NCI-H1436 treated with DMSO at 0.1 percent for 48 hours (cell line): ENCODE results near the gene C17orf114.

Experiments used
- DNase-seq: peaks from one replicate; lab custom pipeline; 2025; lab: John Stamatoyannopoulos, UW

Gene C17orf114

DNA sequence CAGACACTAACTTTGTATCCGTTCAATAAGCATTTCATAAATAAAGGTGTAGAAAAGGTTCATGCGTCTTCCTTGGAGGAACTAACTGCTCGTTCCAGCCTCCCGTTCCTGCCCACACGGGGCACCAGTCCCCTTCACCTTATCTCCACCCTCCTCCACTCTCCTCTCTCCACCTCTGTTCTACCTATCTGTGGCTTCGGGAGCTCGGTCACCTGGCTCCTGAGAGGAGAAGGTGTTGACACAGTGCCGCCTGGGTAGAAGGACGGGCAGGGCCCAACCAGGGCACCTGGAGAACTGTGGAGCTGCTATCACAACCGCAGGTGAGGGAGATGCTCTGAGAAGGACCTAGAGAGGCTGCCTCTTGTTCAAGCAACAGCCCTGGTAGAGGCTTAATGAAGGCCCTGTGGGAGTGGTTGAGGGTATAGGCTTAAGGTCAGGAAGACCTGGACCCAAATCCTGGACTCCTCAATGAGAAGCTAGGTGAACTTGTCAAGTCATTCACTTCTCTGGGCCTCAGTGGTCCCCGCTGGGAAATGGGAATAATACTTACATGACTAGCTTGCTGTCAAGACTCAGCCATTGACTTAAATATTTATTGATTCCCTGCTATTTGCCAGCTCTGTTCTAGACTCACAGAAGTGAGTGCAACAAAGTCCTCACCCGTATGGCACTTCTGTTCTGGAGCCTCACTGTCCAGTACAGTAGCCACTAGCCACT is 21.4 kb upstream of the C17orf114 start:
- no peak for DNase-seq

DNA sequence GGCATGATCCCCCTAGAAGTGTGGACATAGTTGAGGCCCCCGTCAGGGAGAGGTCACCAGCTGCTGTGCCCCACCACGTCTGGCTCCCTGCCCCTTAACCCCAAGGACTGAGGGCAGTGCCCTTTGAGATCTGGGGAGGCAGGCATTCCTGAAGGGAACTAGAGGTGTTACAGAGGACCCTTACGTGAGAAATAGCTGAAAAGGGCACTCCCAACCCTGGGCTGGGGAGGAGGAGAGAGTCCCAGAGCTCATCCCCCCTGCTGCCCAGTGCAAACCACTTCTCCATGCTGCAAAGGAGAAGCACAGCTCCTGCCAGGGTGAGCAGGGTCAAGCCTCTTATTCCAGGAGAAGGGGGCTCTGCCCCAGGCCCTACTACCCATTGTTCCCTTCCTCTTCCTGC is 20.7 kb upstream of the C17orf114 start:
- no peak for DNase-seq

DNA sequence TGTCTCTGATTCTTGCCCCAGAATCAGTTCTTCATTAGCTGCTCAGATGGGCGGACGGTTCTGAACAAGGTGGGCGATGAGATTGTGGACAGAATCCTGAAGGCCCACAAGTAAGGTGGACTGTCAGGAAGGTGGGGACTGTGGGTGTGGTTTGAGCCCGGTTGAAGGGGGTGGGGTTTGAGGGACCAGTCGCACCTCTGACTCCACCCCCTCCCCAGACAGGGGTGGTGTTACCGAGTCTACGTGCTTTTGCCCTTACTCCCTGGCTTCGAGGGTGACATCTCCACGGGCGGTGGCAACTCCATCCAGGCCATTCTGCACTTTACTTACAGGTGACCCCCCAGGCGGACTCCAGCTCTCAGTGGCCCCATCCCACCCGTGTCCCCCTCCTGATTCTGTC is 16.1 kb upstream of the C17orf114 start:
- no peak for DNase-seq

DNA sequence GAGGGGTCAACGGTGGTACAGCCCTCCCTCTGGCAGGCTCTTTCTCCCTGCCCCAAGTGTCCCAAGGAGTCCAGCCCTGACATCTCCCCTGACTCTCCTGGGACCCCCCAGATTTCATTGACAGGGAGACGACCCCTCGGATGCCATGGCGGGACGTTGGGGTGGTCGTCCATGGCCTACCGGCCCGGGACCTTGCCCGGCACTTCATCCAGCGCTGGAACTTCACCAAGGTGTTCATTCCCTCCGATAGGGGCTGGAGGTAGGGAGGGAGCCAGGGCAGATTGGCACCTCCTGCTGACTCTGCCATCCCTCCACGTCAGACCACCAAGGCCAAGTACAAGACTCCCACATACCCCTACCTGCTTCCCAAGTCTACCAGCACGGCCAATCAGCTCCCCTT is 14.7 kb upstream of the C17orf114 start:
- no peak for DNase-seq

DNA sequence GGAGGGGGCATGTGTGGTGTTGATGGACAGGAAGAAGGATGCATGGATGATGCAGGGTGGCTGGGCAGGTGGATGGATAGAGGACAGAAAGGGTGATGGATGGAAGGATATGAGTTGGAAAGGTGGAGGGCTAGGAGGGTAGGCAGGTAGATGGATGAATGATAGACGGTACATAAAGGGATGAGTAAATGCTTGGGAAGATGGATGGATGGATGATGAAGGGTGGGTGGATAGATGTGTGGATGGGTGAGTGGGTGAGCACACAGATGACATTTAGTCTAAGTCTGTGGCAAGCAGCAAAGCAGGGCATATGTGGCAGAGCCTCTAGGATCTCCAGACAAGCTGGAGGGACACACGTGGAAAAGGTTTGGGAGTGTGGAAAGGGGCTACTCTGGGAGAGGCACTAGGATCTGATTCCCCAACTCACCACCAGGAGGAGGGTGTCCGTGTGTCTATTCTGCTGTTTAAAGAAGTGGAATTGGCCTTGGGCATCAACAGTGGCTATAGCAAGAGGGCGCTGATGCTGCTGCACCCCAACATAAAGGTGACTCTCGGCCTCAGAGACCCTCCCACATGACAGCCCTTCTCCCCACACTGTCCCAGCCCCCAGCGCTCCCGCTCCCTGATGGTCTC is 13.0 kb upstream of the C17orf114 start:
- DNase-seq, result no peak

DNA sequence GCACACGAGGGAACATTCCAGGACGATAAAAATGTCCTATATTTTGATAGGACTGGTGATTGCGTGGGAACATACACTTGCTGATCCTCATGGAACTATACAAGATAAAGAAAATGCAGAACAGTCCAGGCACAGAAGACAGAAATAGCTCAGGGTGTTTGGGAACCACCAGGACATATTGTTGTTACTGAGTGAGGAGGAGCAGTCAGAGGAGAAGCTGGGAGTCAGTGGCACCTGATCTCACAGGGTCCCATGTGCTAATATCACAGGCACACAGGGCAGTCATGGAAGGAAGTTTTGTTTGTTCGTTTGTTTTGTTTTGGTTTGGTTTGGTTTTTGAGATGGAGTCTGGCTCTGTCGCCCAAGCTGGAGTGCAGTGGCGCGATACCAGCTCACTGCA is 10.6 kb upstream of the C17orf114 start:
- DNase-seq, result no peak

DNA sequence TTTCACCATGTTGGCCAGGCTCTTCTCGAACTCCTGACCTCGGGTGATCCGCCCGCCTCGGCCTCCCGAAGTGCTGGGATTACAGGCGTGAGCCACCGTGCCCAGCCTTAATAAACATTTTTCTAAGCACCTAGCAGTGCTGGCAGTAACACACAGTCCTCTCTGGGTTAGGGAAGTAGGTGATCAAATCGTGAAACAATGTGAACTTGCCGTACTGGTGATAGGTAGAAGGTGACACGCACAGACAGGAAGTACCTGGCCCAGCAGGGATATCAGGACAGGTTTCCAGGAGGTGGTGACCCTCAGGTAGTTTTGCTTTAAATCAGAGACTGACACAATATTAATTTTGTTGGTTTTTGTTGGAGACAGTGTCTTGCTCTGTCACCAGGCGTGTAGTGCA is 9.3 kb upstream of the C17orf114 start:
- no peak for DNase-seq

DNA sequence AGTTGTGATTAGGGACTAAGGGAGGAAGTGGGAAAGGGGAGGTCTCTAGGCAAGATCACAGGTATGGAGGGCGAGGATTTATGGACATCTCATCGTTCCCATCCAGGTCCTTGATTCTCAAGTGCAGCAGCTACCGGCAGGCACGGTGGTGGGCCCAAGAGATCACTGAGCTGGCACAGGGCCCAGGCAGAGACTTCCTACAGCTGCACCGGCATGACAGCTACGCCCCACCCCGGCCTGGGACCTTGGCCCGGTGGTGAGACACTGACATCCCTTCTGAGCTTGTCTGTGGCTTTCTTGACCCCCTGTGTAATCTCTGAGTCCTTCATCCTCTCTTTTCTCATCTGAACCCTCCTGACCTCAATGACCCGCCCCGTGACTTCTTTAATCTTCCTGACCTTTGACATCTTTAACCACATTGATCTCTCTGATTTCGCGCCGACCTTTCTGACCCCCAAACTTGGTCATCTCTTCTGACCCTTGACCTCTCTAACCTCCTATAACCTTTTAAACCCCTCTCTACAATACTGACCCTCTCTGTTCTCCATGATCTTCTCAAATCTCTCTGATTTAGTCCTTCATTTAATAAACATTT is 8.7 kb upstream of the C17orf114 start:
- no peak for DNase-seq

DNA sequence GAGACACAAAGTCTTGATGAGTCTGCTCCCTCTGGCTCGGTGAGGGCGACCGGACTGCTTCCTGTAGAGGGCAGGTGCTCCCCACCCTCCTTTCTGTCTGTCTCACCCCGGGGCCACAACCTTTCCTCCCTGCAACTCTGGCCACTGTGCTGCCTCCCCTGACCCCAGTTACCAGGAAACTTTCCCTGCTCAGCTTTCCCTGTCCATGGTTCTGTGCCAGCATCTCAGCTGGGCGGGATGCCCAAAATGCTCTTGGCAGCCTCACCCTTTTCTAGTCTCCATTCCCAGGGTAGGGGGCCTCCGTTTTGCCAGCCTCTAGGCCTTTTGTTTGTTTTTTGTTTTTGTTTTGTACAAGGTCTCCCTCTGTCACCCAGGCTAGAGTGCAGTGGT is 6.2 kb upstream of the C17orf114 start:
- DNase-seq, result no peak

DNA sequence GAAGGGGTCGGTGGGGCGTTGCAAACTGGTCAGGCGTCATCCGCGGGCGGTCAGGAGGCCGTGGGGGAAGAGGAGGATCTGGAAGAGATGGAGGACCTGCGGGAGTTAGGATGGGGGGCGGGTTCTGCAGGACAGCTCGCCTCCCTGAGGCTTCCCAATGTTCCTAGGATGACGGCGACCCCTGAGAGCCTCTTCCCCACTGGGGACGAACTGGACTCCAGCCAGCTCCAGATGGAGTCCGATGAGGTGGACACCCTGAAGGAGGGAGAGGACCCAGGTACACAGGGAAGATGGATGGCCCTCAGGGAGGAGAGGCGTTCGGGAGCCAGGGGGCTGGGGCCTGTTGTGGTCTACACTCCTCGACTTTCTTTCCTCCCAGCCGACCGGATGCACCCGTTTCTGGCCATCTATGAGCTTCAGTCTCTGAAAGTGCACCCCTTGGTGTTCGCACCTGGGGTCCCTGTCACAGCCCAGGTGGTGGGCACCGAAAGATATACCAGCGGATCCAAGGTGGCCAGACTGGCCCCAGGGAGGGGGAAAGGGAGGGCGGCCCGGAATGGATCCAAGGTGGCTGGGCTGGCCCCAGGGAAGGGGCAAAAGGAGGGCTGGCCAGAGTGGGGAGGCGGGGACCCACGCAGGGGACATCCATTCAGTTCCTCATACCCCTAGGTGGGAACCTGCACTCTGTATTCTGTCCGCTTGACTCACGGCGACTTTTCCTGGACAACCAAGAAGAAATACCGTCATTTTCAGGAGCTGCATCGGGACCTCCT is 5.7 kb upstream of the C17orf114 start:
- DNase-seq, result no peak

DNA sequence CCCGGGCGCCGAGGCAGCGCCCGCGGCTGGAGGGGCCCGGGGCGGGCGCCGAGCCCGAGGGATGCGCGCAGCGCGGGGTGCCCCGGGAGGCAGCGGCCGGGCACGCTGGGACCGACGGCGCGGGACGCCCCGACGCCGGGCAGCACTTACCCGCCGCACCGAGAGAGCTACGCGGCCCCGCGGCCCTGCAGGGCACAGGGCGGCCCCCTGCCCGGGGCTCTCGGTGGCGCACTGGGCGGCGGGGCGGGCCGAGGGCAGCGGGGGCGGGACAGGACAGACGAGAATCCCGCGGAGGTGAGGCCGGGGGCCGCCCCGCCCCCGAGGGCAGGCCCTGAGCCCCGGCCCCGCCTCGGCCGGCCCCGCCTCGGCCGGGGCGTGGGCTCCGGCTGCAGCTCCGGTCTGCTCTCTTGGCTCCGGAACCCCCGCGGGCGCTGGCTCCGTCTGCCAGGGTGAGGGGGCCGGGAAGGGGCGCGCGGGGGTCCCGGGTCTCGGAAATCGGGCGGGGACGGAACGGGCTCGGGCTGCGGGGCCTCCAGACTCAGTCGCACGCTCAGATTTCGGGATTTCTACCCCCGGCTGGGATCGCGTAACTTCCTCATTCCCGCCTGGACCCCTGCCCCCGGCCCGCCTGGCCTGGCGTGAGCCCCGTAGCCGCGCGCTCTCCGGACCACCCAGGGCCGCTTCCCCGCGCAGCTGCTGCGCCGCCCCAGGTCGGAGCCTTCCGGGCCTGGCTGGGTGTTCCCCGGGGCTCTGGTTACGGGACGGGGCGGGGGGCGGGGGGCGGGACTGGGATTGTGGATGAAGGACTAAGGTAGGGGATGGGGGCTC is 4.9 kb upstream of the C17orf114 start, which contains the start of gene PLD2:
Gene PLD2, plus strand, starts transcription at position 376 of the 828 bp plus-strand sequence. CDS start 621 bp downstream, outside the sequence.
- no peak for DNase-seq

DNA sequence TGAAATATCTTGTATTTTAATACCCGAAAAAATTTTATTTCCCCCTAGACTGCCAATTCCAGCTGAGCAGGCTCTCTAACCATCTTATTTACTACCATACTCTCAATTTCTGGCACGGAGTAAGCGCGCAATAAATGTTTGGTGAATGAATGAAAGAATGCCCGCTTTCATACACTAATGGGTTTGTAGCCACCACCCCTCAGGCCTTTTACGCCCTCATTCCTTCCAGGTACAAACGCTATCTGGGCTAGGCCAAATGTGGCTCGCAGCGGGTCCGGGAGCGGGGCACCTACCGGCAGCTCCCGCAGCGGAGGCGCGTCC is 4.3 kb upstream of the C17orf114 start:
- DNase-seq, result no peak

DNA sequence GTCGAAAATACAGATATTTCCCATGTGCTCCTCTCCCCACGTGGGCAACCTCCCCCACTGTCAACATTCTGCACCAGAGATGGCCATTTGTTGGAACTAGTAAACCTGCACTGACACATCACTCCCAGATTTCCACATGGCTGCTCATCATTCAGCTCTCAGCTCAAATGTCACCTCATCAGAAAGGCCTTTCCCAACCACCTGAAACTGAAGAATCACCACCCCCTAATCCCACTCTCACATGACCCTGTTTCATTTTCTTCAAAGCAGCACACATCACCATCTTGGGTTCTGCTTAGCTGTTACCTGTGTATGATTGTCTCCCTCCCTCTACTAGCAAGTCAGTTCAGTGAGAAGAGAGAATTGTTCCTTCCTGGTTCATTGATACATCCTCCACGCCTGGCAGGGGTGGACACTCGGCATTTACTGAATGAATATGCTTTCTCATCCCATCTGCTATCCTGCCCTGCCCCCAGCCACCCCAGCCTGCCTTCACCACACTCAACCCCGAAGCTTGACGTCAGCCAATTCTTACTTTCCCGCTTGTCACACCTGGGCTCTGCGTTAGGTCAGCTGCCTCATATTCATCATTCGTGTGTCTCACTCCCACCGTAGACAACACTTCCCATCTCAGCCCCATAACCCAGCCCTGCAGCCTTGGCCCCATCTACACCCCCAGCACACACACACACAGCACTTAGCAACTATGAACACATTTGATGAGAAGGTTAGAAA is 1.5 kb downstream of the C17orf114 start:
- no peak for DNase-seq

DNA sequence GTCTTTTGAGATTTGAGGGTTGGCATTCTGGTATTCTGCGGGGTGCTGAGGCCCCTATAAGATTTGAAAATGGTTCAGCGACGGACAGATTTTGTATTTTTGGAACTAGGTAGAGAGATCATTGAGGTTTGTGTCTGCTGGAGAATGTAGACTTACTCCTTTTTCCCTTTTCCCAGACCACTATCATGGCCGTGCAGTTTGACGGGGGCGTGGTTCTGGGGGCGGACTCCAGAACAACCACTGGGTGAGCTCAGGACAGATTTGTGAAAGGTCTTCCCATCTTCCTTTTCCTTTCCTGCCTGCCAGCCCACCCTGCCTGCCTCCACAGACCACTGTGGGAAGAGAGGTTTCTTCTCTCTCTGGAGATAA is 5.6 kb downstream of the C17orf114 start:
- DNase-seq, result no peak

DNA sequence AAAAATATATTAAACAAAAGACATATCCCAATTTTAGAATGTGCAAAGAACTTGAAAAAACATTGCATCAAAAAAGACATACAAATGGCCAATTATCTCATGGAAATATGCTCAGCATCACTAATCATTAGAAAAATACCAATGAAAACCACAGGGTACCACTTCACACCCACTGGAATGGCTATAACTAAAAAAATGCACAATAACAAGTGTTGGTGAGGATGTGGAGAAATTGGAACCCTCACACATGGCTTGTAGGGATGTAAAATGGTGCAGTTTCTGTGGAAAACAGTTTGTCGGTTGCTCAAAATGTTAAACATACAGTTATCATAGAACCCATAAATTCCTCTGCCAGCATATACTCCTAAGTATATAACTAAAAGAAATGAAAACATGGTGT is 7.0 kb downstream of the C17orf114 start:
- DNase-seq, result no peak

DNA sequence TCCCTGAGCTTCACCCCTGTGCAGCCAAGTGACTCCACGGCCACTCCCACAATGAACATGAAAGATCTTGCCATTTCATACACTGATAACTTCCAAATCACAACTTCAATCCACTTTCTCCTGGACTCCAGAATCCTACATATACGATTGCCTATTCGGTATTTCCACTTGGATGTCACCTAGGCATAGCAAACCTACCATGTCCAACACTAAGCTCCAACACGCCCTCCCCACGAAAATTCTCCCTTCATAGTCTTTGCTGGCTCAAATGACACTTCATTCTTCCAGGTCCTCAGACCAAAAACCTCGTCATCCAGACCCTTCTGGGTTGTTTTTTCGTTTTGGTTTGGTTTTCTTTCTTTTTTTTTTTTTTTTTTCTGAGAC is 11.4 kb downstream of the C17orf114 start:
- no peak for DNase-seq

DNA sequence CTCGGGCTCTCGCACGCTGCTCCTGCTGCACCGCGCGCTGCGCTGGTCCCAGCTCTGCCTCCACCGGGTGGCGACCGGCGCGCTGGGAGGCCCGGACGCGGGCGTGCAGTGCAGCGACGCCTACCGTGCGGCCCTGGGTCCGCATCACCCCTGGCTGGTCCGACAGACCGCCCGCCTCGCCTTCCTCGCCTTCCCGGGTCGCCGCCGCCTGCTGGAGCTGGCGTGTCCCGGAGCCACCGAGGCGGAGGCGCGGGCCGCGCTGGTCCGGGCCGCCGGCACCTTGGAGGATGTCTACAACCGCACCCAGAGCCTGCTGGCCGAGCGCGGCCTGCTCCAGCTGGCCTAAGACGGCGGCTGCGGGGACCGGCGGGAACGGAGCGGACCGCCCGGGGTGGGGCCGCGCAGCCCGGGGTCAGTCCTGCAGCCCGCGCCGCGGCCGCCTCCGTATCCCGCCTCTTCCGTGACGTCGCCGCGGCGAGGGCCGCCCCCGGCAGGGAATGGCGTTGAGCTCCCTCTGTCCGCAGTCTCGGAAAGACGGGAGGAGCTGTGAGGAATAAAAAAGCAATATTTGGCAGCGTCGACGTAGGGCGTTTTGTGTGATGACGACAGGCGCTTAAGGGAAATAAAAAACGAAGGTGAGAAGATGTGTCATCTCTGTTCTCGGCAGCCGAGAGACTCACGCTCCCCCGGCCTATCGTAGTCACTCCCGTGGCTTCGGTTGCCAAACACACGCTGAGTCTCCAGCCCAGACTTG is 12.0 kb downstream of the C17orf114 start:
- DNase-seq, result no peak

DNA sequence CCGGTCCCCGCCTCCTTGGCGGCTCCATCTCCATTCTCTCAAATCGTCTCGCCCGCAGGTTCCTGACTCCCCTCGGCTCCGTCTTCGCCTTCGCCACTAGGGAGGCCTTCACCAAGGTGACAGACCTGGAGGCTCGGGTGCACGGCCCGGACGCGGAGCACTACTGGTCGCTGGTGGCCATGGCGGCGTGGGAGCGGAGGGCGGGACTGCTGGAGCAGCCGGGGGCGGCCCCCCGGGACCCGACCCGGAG is 12.5 kb downstream of the C17orf114 start:
- no peak for DNase-seq

DNA sequence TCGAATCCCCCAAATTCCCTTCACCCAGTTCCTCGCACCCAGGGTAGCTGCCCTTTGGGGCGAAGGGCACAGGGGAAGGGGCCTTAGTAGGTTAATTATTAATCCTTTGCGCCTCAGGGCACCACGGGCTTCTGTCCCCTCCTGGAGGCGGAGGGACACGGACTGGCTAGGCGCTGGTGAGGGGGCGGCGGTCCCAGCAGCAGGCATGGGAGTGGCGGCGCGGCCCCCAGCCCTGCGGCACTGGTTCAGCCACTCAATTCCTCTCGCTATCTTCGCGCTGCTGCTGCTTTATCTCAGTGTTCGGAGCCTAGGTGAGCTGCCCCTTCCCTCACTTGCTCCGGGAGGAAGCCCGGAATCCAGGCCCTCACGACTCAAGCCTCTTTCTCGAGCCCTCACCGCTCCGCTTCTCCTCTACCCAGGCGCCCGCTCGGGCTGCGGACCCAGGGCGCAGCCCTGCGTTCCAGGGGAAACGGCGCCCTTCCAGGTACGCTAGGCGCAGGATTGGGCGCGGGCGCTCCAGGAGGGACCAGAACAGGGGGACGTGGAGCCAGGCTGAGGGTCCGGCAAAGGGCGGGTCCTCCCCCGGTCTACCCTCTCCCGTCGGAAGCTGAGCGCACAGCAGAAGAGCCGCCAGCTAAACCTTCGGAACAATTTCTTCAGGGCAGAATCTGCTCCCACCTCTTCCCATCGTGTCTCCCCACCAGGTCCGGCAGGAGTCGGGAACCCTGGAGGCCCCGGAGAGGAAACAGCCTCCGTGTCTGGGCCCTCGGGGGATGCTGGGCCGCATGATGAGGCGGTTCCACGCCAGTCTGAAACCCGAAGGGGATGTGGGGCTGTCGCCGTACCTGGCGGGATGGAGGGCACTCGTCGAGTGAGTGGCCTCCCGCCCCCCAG is 13.1 kb downstream of the C17orf114 start, which contains the start of gene GLTPD2:
Gene GLTPD2, plus strand, starts transcription at position 158 of the 894 bp plus-strand sequence. Its CDS starts 48 bp downstream, at position 206.
- DNase-seq, result no peak
